SU-DHL-6 (cell line): ENCODE results near the gene ASTN1.

Experiments
- EZH2phosphoT487 ChIP-seq: fragments of 200-600 bp; sonication (generic), shearing (Covaris generic); conservative IDR thresholded peaks from 2 replicates; pipeline ENCODE4 v1.6.1; 2018; ENCODE audit warnings: mild to moderate bottlenecking, antibody characterized with exemption, low read length, moderate library complexity, mixed read lengths
- TF ChIP-seq, protein P1 (sequence below): fragments of 200-600 bp; sonication (generic); IDR thresholded peaks from one replicate; pipeline ENCODE4 v1.5.1; 2017; ENCODE audit warnings: antibody characterized with exemption, mild to moderate bottlenecking, low read length, moderate library complexity; ENCODE audit not compliant: insufficient read depth, poor library complexity, severe bottlenecking

DNA sequence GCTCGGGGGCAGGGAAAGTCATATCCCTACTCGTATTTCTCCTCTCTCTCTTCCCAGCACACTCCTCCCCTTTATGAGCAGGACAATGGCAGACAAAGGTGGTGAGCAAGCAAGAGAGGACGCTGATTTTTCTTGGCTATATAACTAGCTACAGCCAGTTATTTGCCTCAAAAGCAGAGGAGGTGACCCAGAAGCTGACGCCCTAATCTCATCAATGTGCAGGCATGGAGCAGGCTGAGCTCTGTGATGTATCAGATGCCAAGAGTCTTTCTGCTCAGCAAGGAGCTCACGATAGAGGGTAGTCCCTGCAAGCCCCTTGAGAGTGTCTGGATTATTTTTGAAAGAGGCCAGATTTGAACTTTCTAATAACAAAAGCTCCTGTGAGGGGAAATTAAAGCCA, 75.5 kb downstream of the ASTN1 start:
- TF ChIP-seq EZH2phosphoT487: no peak
- TF ChIP-seq, protein P1, sequence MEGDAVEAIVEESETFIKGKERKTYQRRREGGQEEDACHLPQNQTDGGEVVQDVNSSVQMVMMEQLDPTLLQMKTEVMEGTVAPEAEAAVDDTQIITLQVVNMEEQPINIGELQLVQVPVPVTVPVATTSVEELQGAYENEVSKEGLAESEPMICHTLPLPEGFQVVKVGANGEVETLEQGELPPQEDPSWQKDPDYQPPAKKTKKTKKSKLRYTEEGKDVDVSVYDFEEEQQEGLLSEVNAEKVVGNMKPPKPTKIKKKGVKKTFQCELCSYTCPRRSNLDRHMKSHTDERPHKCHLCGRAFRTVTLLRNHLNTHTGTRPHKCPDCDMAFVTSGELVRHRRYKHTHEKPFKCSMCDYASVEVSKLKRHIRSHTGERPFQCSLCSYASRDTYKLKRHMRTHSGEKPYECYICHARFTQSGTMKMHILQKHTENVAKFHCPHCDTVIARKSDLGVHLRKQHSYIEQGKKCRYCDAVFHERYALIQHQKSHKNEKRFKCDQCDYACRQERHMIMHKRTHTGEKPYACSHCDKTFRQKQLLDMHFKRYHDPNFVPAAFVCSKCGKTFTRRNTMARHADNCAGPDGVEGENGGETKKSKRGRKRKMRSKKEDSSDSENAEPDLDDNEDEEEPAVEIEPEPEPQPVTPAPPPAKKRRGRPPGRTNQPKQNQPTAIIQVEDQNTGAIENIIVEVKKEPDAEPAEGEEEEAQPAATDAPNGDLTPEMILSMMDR: no peak
